ENCODE measurements around the gene MARF1. TPM values are rescaled to one million over a fixed set of nuclear protein-coding genes. Genes with fewer than 3 reads are reported as not detected.

The MARF1 gene
- total RNA-seq, 1 donor from 2014 or later = 46.0 TPM

- no peaks in the 10 kb centered on the region for H3K36me3 ChIP-seq
- H3K27ac ChIP-seq (replicated peaks) = no peak overlapping the region
- H3K4me1 ChIP-seq = no peaks in the 10 kb centered on the region
- H3K4me3 ChIP-seq = no peak overlapping the region
- no peaks in the 10 kb centered on the region for H3K9me3 ChIP-seq (replicated peaks)
- no peaks in the 10 kb centered on the region for H3K27me3 ChIP-seq (ENCODE audit: low read depth)
- intact Hi-C loops (cut with micrococcal nuclease) = loop anchor here (10.0 kb wide), 1 partner anchor 112 kb away; no protein-coding TSS in a partner anchor
- DNase-seq = no peak
- TF ChIP-seq CTCF (IDR thresholded peaks at IDR 0.05; ENCODE audit: borderline replicate concordance) = no peak
Observed at GRCh38 chr16:15557258-15557657, 85.7 kb downstream of the MARF1 start.

GRCh38 chr16:15556130-15556529 lies 86.8 kb downstream of the MARF1 start:
- Histone ChIP-seq H3K27me3 (ENCODE audit: low read depth) (no peaks in the 10 kb centered on the region), H3K4me1 (peaks cover 4% of the 10 kb centered on the region), H3K27ac (replicated peaks) (no peak overlapping the region), H3K4me3 (no peak overlapping the region), H3K9me3 (replicated peaks) (no peaks in the 10 kb centered on the region), H3K36me3 (no peaks in the 10 kb centered on the region)
- intact Hi-C loops (cut with micrococcal nuclease) = loop anchor here (10.0 kb wide), 1 partner anchor 111 kb away; no protein-coding TSS in a partner anchor
- DNase-seq = no peak
- TF ChIP-seq CTCF (IDR thresholded peaks at IDR 0.05; ENCODE audit: borderline replicate concordance) = no peak

- Histone ChIP-seq H3K4me3 (no peak overlapping the region), H3K27me3 (ENCODE audit: low read depth) (no peaks in the 10 kb centered on the region), H3K4me1 (peaks cover 12% of the 10 kb centered on the region), H3K9me3 (replicated peaks) (no peaks in the 10 kb centered on the region), H3K36me3 (no peaks in the 10 kb centered on the region), H3K27ac (replicated peaks) (no peak overlapping the region)
- DNase-seq = no peak
- no peak for TF ChIP-seq CTCF (IDR thresholded peaks at IDR 0.05; ENCODE audit: borderline replicate concordance)
- intact Hi-C loops (cut with micrococcal nuclease) = loop anchor here (10.0 kb wide), 1 partner anchor 109 kb away; no protein-coding TSS in a partner anchor
Observed at GRCh38 chr16:15553313-15554088, 89.5 kb downstream of the MARF1 start.

GRCh38 chr16:15552507-15552906 lies 90.4 kb downstream of the MARF1 start:
- no peaks in the 10 kb centered on the region for H3K27me3 ChIP-seq (ENCODE audit: low read depth)
- no peak overlapping the region for H3K27ac ChIP-seq (replicated peaks)
- DNase-seq = no peak
- H3K4me3 ChIP-seq = no peak overlapping the region
- H3K4me1 ChIP-seq = peaks cover 12% of the 10 kb centered on the region
- no peaks in the 10 kb centered on the region for H3K9me3 ChIP-seq (replicated peaks)
- no peaks in the 10 kb centered on the region for H3K36me3 ChIP-seq
- intact Hi-C loops (cut with micrococcal nuclease) = loop anchor here (10.0 kb wide), 1 partner anchor 108 kb away; no protein-coding TSS in a partner anchor
- TF ChIP-seq CTCF (IDR thresholded peaks at IDR 0.05; ENCODE audit: borderline replicate concordance) = no peak

GRCh38 chr16:15548482-15548891 lies 94.5 kb downstream of the MARF1 start:
- Histone ChIP-seq H3K36me3 (no peaks in the 10 kb centered on the region), H3K4me1 (peaks cover 12% of the 10 kb centered on the region), H3K9me3 (replicated peaks) (peaks cover 5% of the 10 kb centered on the region), H3K27me3 (ENCODE audit: low read depth) (no peaks in the 10 kb centered on the region), H3K4me3 (no peak overlapping the region), H3K27ac (replicated peaks) (no peak overlapping the region)
- TF ChIP-seq CTCF (IDR thresholded peaks at IDR 0.05; ENCODE audit: borderline replicate concordance) = no peak
- no peak for DNase-seq
- intact Hi-C loops (cut with micrococcal nuclease) = no loop called here

Data from left ventricle myocardium inferior (tissue), 1 donor.